ENCODE data around the gene ELMOD3. TPM values are rescaled to one million over a fixed set of nuclear protein-coding genes. Genes with fewer than 3 reads are reported as not detected.

The ELMOD3 gene
- total and polyA plus RNA-seq, 9 of the 15 experiments (the other 6 are each of a cell fraction or from before 2014, with no cell fraction given) = 2.7 to 18.7 (median 11.6) TPM

- no peaks in the 10 kb centered on the region for H4K20me1 ChIP-seq (replicated peaks; ENCODE audit: control insufficient read depth, insufficient read depth, low read length)
- H2AFZ ChIP-seq (ENCODE audit: low read depth, low read length) = no peak overlapping the region
- intact Hi-C loops (cut with micrococcal nuclease) (no loop called here), in situ Hi-C loops (cut with MboI) (no loop called here)
- H3K27me3 ChIP-seq (ENCODE audit: control insufficient read depth in 2 of 2, insufficient read depth in 2 of 2, low read length in 2 of 2) = no peaks in the 10 kb centered on the region
- no peaks in the 10 kb centered on the region for H3K79me2 ChIP-seq (ENCODE audit: control insufficient read depth, insufficient read depth, low read length)
- H3K9ac ChIP-seq (ENCODE audit: insufficient read depth in 1 of 2, low read depth in 2 of 2, low read length in 2 of 2) = peak overlapping the region in 1 of 2 experiments; percentile 66; a peak in 1 of 4 replicates
- H3K4me3 ChIP-seq = no peak overlapping the region
- H3K9me3 ChIP-seq (replicated peaks; ENCODE audit: control insufficient read depth, insufficient read depth, low read depth, low read length) = no peaks in the 10 kb centered on the region
- CTCF ChIA-PET (ENCODE audit: low intra/inter-chr PET ratio) = no interaction called here
- H3K4me1 ChIP-seq (replicated peaks in 1 of 2; ENCODE audit: control insufficient read depth in 2 of 2, insufficient read depth in 2 of 2, low read length in 2 of 2) = peaks cover 0 to 2% of the 10 kb centered on the region in 2 experiments; a peak in 3 of 5 replicates
- H3K36me3 ChIP-seq (ENCODE audit: control insufficient read depth, insufficient read depth, low read length) = peaks cover 15% of the 10 kb centered on the region; the same call in 2 of the 3 replicates
- ATAC-seq (no peak), DNase-seq (ENCODE audit: extremely low read depth in 1 of 4, low spot score in 3 of 4) (no peak), FAIRE-seq (no peak)
- BruUV-seq (replicated peaks) = no TSS peak
- 50% methylated on average over 1 of the region's 2 CpGs for WGBS (ENCODE audit: insufficient coverage, low coverage, missing lambda C conversion rate)
- no peak overlapping the region for H3K4me2 ChIP-seq (ENCODE audit: insufficient read depth, low read length)
- POLR2A ChIA-PET = interaction anchor here (0.9 to 5.3 kb wide), 3 partner anchors 153 to 162 kb away, joined by 3 to 22 read pairs (median 5); partner anchors contain the start of gene MAT2A
- H3K9me1 ChIP-seq (ENCODE audit: control insufficient read depth, insufficient read depth, low read length) = no peaks in the 10 kb centered on the region
- H3K27ac ChIP-seq (ENCODE audit: extremely low read depth, low read depth, low read length) = no peak overlapping the region
- TF ChIP-seq E2F8 (IDR thresholded peaks at IDR 0.05; ENCODE audit: low read depth, partially characterized antibody) (no peak), TEAD1 (CRISPR knock-in tag; IDR thresholded peaks at IDR 0.05) (no peak), ELF1 (tag; IDR thresholded peaks at IDR 0.05) (no peak), USF2 (CRISPR knock-in tag; IDR thresholded peaks at IDR 0.05) (no peak), TFAP4 (CRISPR knock-in tag; IDR thresholded peaks at IDR 0.05; ENCODE audit: borderline replicate concordance) (no peak), ZNF384 (IDR thresholded peaks at IDR 0.05; ENCODE audit: low read depth, low read length) (no peak), FOXO4 (CRISPR knock-in tag; IDR thresholded peaks at IDR 0.05) (no peak), AFF4 (CRISPR knock-in tag; IDR thresholded peaks at IDR 0.05) (no peak), ETV6 (IDR thresholded peaks at IDR 0.05; ENCODE audit: borderline replicate concordance in 1 of 2, low read depth in 2 of 2, low read length in 1 of 2) (no peak), ETV6 (CRISPR knock-in tag; IDR thresholded peaks at IDR 0.05; ENCODE audit: borderline replicate concordance) (no peak)
These were observed 31.2 kb downstream of the ELMOD3 start for GRCh38 chr2:85385746-85386145.

All from K562 (cell line).